Ascending aorta (tissue), 2 donors: ENCODE results near the gene UNCX. TPM values are rescaled to one million over a fixed set of nuclear protein-coding genes. Genes with fewer than 3 reads are reported as not detected.
"Not testable (repeated sequence)": the region's sequence is repeated elsewhere in the genome, so short reads cannot be mapped to it uniquely, and the experiment has no call there.

Source experiments
- DNase-seq, 2 donors: peaks; one replicate each; pipeline ENCODE4 v3.0.0-alpha.2; 2019; ENCODE audit warnings: low spot score in 2 of 2
- H3K27ac ChIP-seq, 2 donors: fragments of 200-600 bp; sonication (generic); one replicate each; pipeline ENCODE4 v1.5.1; 2016 to 2017; ENCODE audit warnings: mild to moderate bottlenecking in 1 of 2
- H3K27me3 ChIP-seq: fragments of 200-600 bp; sonication (generic); one replicate; pipeline ENCODE4 v1.5.1; 2017
- H3K36me3 ChIP-seq, 2 donors: fragments of 200-600 bp; sonication (generic); one replicate each; pipeline ENCODE4 v1.5.1; 2016
- H3K4me1 ChIP-seq, 2 donors: fragments of 200-600 bp; sonication (generic); one replicate each; pipeline ENCODE4 v1.5.1; 2016 to 2017; ENCODE audit warnings: mild to moderate bottlenecking in 1 of 2
- H3K4me3 ChIP-seq, 2 donors: fragments of 200-600 bp; sonication (generic); one replicate each; pipeline ENCODE4 v1.5.1; 2016 to 2017; ENCODE audit warnings: mild to moderate bottlenecking in 1 of 2
- H3K9me3 ChIP-seq, 2 donors: fragments of 200-600 bp; sonication (generic); one replicate each; pipeline ENCODE4 v1.5.1; 2016
- CTCF ChIP-seq, 3 experiments: fragments of 200-600 bp in 2 of 3; fragments of 450-650 bp in 1 of 3; sonication (generic) in 2 of 3; IDR thresholded peaks; one replicate each; pipeline ENCODE4 v1.5.1; 2016 to 2019; ENCODE audit warnings: antibody characterized with exemption in 3 of 3, mild to moderate bottlenecking in 1 of 3, moderate library complexity in 1 of 3
- intact Hi-C: fragments of 100-400 bp; cut with DNase I; formaldehyde crosslinking; loops from one replicate; pipeline ENCODE4 v1.15.1; 2023
- total RNA-seq: library from RNA; depleted of rRNA; stranded (reverse); fragments of >200 nt; gene quantifications from one replicate; pipeline ENCODE4 v1.1.0, GENCODE V29; 2016

The UNCX gene
- total RNA-seq, 1 donor from 2014 or later, result not detected

GRCh38 chr7:1268866-1269265 is 36.2 kb downstream of the UNCX start:
- intact Hi-C loops, result no loop called here
- TF ChIP-seq CTCF (IDR thresholded peaks at IDR 0.05), result no peak
- no peaks in the 10 kb centered on the region for H3K27me3 ChIP-seq

DNA sequence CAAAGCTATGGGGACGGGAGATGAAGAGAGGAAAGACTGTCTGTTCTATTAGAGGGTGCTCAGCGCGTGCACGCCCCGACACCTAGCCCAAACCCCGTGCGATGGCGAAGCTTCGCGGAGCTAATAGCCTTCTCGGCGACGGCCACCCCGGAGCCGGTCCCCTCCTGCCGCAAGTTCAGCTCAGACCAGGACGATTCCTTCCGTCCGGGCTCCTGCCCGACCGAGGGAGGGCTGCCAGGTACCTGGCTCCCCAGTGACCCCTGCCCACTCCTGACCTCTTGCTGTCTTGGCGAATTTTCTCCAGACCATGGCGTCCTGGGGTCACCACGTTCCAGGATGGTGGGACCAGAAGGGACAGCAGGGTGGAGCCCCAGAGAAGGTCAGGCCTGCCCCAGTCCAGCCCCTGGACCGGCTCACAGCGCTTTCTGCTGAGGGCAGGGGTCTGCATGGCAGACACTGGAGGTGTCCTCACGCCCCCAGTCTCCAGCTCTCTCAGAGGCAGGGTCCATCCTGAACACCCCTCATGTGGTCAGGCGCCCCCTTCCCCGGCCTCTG is 36.7 kb downstream of the UNCX start:
- Histone ChIP-seq H3K4me1 (no peaks in the 10 kb centered on the region), H3K9me3 (no peaks in the 10 kb centered on the region), H3K27me3 (no peaks in the 10 kb centered on the region), H3K27ac (no peak overlapping the region), H3K4me3 (no peak overlapping the region), H3K36me3 (no peaks in the 10 kb centered on the region)
- no peak for DNase-seq
- no peak for TF ChIP-seq CTCF (IDR thresholded peaks at IDR 0.05)
- intact Hi-C loops, result no loop called here

More at GRCh38 chr7:1268866-1269265, 36.2 kb downstream of the UNCX start:
- H3K4me3 ChIP-seq, result no peak overlapping the region
- DNase-seq, result no peak
- H3K36me3 ChIP-seq, result no peaks in the 10 kb centered on the region
- no peaks in the 10 kb centered on the region for H3K9me3 ChIP-seq
- no peaks in the 10 kb centered on the region for H3K4me1 ChIP-seq
- H3K27ac ChIP-seq, result no peak overlapping the region

- intact Hi-C loops, result no loop called here
- H3K4me3 ChIP-seq, result no peak overlapping the region
- no peak for DNase-seq
- no peaks in the 10 kb centered on the region for H3K36me3 ChIP-seq
- no peaks in the 10 kb centered on the region for H3K4me1 ChIP-seq
- no peaks in the 10 kb centered on the region for H3K9me3 ChIP-seq
- H3K27me3 ChIP-seq, result no peaks in the 10 kb centered on the region
- H3K27ac ChIP-seq, result no peak overlapping the region
- TF ChIP-seq CTCF (IDR thresholded peaks at IDR 0.05), result no peak
These were observed 37.5 kb downstream of the UNCX start for GRCh38 chr7:1270181-1270580.

DNA sequence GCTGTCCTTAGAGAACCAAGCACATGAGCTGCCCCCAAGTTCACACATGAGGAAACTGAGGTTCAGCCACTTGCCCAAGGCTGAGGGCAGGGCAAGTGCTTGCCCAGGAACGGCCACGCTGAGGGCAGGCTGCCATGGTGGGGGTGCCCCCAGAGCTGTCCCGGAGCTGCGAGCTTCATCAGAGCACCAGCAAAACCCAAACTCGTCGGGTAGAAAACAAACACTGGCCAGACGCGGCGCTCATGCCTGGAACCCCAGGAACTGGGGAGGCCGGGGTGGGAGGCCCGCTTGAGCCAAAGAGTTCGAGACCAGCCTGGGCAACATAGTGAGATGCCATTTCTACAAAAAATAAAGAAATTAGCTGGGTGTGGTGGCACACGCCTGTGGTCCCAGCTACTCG is 38.4 kb downstream of the UNCX start:
- no peak overlapping the region for H3K27ac ChIP-seq
- no peaks in the 10 kb centered on the region for H3K27me3 ChIP-seq
- H3K36me3 ChIP-seq, result no peaks in the 10 kb centered on the region

DNA sequence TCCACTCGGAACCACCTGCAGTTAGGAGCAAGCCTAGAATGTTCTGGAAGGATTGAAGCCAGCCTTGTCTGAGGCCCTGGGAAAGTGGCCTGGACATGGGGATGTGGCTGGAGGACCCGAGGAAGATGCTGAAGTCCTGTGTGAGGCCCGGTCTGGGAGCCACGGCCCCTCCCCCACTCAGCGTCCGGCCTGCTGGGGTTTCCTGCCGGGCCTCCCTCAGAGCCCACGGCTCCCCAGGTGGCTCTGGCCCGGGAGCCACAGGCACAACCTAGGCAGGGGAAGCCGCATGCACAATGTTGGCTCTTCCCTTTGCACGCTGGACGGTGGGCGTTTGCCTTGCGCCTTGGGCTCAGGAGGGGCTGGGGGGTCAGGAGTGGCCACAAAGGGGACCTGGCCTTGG is 39.0 kb downstream of the UNCX start:
- H3K36me3 ChIP-seq, result no peaks in the 10 kb centered on the region
- TF ChIP-seq CTCF (IDR thresholded peaks at IDR 0.05), result no peak
- H3K4me1 ChIP-seq, result no peaks in the 10 kb centered on the region
- no peaks in the 10 kb centered on the region for H3K9me3 ChIP-seq
- intact Hi-C loops, result no loop called here
- no peak for DNase-seq
- H3K27me3 ChIP-seq, result no peaks in the 10 kb centered on the region
- H3K4me3 ChIP-seq, result no peak overlapping the region
- H3K27ac ChIP-seq, result no peak overlapping the region

More for the DNA sequence above, 38.4 kb downstream of the UNCX start:
- H3K9me3 ChIP-seq, result no peaks in the 10 kb centered on the region
- no peak overlapping the region for H3K4me3 ChIP-seq
- no peak for TF ChIP-seq CTCF (IDR thresholded peaks at IDR 0.05)
- intact Hi-C loops, result no loop called here
- no peaks in the 10 kb centered on the region for H3K4me1 ChIP-seq
- no peak for DNase-seq

- H3K4me3 ChIP-seq, intact Hi-C loops, H3K4me1 ChIP-seq, H3K27ac ChIP-seq, DNase-seq, H3K36me3 ChIP-seq, H3K9me3 ChIP-seq, H3K27me3 ChIP-seq: not testable (repeated sequence)
These were observed 39.5 kb downstream of the UNCX start for GRCh38 chr7:1272136-1272535.
